ENCODE measurements around the gene ANKLE2. TPM values are rescaled to one million over a fixed set of nuclear protein-coding genes. Genes with fewer than 3 reads are reported as not detected.

ANKLE2 gene
- total and polyA plus RNA-seq, 2 of the 13 experiments (the other 11 are each of a cell fraction or from before 2014, with no cell fraction given): 35.3 to 37.1 TPM

GRCh38 chr12:132685400-132685799 lies 76.2 kb downstream of the ANKLE2 start:
- FAIRE-seq (no peak), ATAC-seq (no peak), DNase-seq (ENCODE audit: low spot score) (no peak)
- intact Hi-C loops (cut with micrococcal nuclease; ENCODE audit: unreplicated experiment) (no loop called here), in situ Hi-C loops (cut with HindIII; ENCODE audit: extremely low pct_ligation_motif_present, low pct_unique_long_range_greater_than_20kb) (no loop called here)
- 73% methylated on average over 4 of the region's 5 CpGs for WGBS (ENCODE audit: low lambda C conversion rate)
- Histone ChIP-seq H3K79me2 (ENCODE audit: insufficient read depth, low read length) (peaks cover 50% of the 10 kb centered on the region), H3K9ac (ENCODE audit: insufficient read depth, low read depth, low read length) (peak overlapping the region; percentile 25; the same call in 1 of the 2 replicates), H4K20me1 (ENCODE audit: insufficient read depth, low read length) (peaks cover 6% of the 10 kb centered on the region; the same call in 1 of the 2 replicates), H2AFZ (ENCODE audit: low read length) (no peak overlapping the region), H3K4me1 (ENCODE audit: insufficient read depth, low read length) (peaks cover 25% of the 10 kb centered on the region), H3K36me3 (replicated peaks in 1 of 2; ENCODE audit: control insufficient read depth in 1 of 2, insufficient read depth in 2 of 2, low read length in 2 of 2) (peaks cover 0 to 3% of the 10 kb centered on the region in 2 experiments; a peak in 1 of 5 replicates), H3K27me3 (ENCODE audit: control insufficient read depth in 1 of 2, insufficient read depth in 2 of 2, low read length in 2 of 2) (no peaks in the 10 kb centered on the region), H3K27ac (ENCODE audit: extremely low read length, insufficient read depth, low read length) (no peak overlapping the region), H3K4me2 (ENCODE audit: low read depth, low read length) (peak overlapping the region; percentile 57), H3K4me3 (replicated peaks in 1 of 3; ENCODE audit: insufficient read depth in 1 of 3, low read depth in 2 of 3, low read length in 3 of 3) (peak overlapping the region in 2 of 3 experiments; percentile 4 to 79; a peak in 3 of 6 replicates), H3K9me3 (ENCODE audit: low read length) (no peaks in the 10 kb centered on the region)
- ChIA-PET CTCF (ENCODE audit: low intra/inter-chr PET ratio, low total read pairs) (no interaction called here), POLR2A (no interaction called here)
- TSS peak; percentile 88 for BruUV-seq (replicated peaks)
- no peak for TF ChIP-seq POGZ (CRISPR knock-in tag; IDR thresholded peaks at IDR 0.05)
- no peak for TF ChIP-seq ZEB1 (IDR thresholded peaks at IDR 0.05; ENCODE audit: insufficient replicate concordance, low read depth)
- no peak for TF ChIP-seq FOXP1 (IDR thresholded peaks at IDR 0.05)
- no peak for TF ChIP-seq FOXP1 (CRISPR knock-in tag; IDR thresholded peaks at IDR 0.05)
- TF ChIP-seq ZNF256 (CRISPR knock-in tag; conservative IDR thresholded peaks at IDR 0.05): no peak
- no peak for TF ChIP-seq CENPX (CRISPR knock-in tag; IDR thresholded peaks at IDR 0.05)
- TF ChIP-seq FOXA3 (CRISPR knock-in tag; IDR thresholded peaks at IDR 0.05): no peak
- no peak for TF ChIP-seq LCORL (IDR thresholded peaks at IDR 0.05)
- no peak for TF ChIP-seq LCORL (CRISPR knock-in tag; IDR thresholded peaks at IDR 0.05)
- TF ChIP-seq TOPORS (CRISPR knock-in tag; IDR thresholded peaks at IDR 0.05): no peak
- no peak for TF ChIP-seq RFXANK (CRISPR knock-in tag; IDR thresholded peaks at IDR 0.05)
- TF ChIP-seq POLR2AphosphoS2 (IDR thresholded peaks at IDR 0.05; ENCODE audit: low read depth, low read length): no peak
- no peak for TF ChIP-seq ZNF674 (CRISPR knock-in tag; IDR thresholded peaks at IDR 0.05; ENCODE audit: low read depth)
- TF ChIP-seq ZBTB7B (CRISPR knock-in tag; IDR thresholded peaks at IDR 0.05): no peak
- no peak for TF ChIP-seq AFF4 (CRISPR knock-in tag; IDR thresholded peaks at IDR 0.05)
- no peak for TF ChIP-seq ZNF556 (CRISPR knock-in tag; IDR thresholded peaks at IDR 0.05; ENCODE audit: borderline replicate concordance)
